HUES6 (cell line): Measurements from ENCODE around the gene GFER.

Experiments used
- H3K27ac ChIP-seq: 2 replicates; pipeline ENCODE4 v1.7.0; 2013; ENCODE audit warnings: low read depth, mild to moderate bottlenecking, low read length, inconsistent platforms
- H3K27me3 ChIP-seq: 2 replicates; pipeline ENCODE4 v1.6.1; 2013; ENCODE audit warnings: low read length; ENCODE audit not compliant: control insufficient read depth, insufficient read depth
- H3K36me3 ChIP-seq: 2 replicates; pipeline ENCODE4 v1.6.1; 2013; ENCODE audit warnings: low read length; ENCODE audit not compliant: control insufficient read depth, insufficient read depth
- H3K4me1 ChIP-seq: 2 replicates; pipeline ENCODE4 v1.6.1; 2013; ENCODE audit warnings: low read length; ENCODE audit not compliant: control insufficient read depth, insufficient read depth
- H3K4me3 ChIP-seq: 2 replicates; pipeline ENCODE4 v1.5.1; 2013; ENCODE audit warnings: low read depth, low read length
- H3K9ac ChIP-seq: one replicate; pipeline ENCODE4 v1.6.1; 2013; ENCODE audit warnings: mild to moderate bottlenecking, low read length
- H3K9me3 ChIP-seq: 2 replicates; pipeline ENCODE4 v1.6.1; 2013; ENCODE audit warnings: low read depth, low read length; ENCODE audit not compliant: control insufficient read depth, insufficient read depth

Gene GFER

GRCh38 chr16:1998360-1998835 is 14.4 kb downstream of the GFER start:
- H3K4me3 ChIP-seq: no peak overlapping the region
- H3K4me1 ChIP-seq: peaks cover under 1% of the 10 kb centered on the region; the same call in 1 of the 2 replicates
- no peaks in the 10 kb centered on the region for H3K27me3 ChIP-seq
- no peaks in the 10 kb centered on the region for H3K9me3 ChIP-seq
- H3K27ac ChIP-seq: no peak overlapping the region
- H3K9ac ChIP-seq: no peak overlapping the region
- peaks cover 73% of the 10 kb centered on the region for H3K36me3 ChIP-seq

GRCh38 chr16:1998852-1999801 is 15.1 kb downstream of the GFER start:
- Histone ChIP-seq H3K4me1 (peaks cover 6% of the 10 kb centered on the region), H3K4me3 (no peak overlapping the region), H3K27ac (no peak overlapping the region), H3K9me3 (no peaks in the 10 kb centered on the region), H3K36me3 (peaks cover 75% of the 10 kb centered on the region), H3K27me3 (no peaks in the 10 kb centered on the region), H3K9ac (no peak overlapping the region)

- no peak overlapping the region for H3K9ac ChIP-seq
- H3K36me3 ChIP-seq: peaks cover 75% of the 10 kb centered on the region
- H3K9me3 ChIP-seq: no peaks in the 10 kb centered on the region
- no peak overlapping the region for H3K4me3 ChIP-seq
- H3K27me3 ChIP-seq: no peaks in the 10 kb centered on the region
- peaks cover 14% of the 10 kb centered on the region for H3K4me1 ChIP-seq
- H3K27ac ChIP-seq: no peak overlapping the region
These were observed 16.0 kb downstream of the GFER start for GRCh38 chr16:1999866-2000514.

- H3K9me3 ChIP-seq: no peaks in the 10 kb centered on the region
- no peak overlapping the region for H3K9ac ChIP-seq
- H3K27ac ChIP-seq: no peak overlapping the region
- H3K36me3 ChIP-seq: peaks cover 70% of the 10 kb centered on the region
- no peak overlapping the region for H3K4me3 ChIP-seq
- no peaks in the 10 kb centered on the region for H3K27me3 ChIP-seq
- peaks cover 22% of the 10 kb centered on the region for H3K4me1 ChIP-seq
These were observed 17.0 kb downstream of the GFER start for GRCh38 chr16:2001035-2001434.

GRCh38 chr16:2001456-2002355 is 17.7 kb downstream of the GFER start:
- peaks cover 26% of the 10 kb centered on the region for H3K4me1 ChIP-seq
- no peaks in the 10 kb centered on the region for H3K27me3 ChIP-seq
- no peak overlapping the region for H3K4me3 ChIP-seq
- H3K36me3 ChIP-seq: peaks cover 70% of the 10 kb centered on the region
- H3K9ac ChIP-seq: no peak overlapping the region
- H3K27ac ChIP-seq: no peak overlapping the region
- H3K9me3 ChIP-seq: no peaks in the 10 kb centered on the region

- Histone ChIP-seq H3K4me1 (peaks cover 31% of the 10 kb centered on the region), H3K9ac (no peak overlapping the region), H3K4me3 (no peak overlapping the region), H3K9me3 (no peaks in the 10 kb centered on the region), H3K27me3 (no peaks in the 10 kb centered on the region), H3K36me3 (peaks cover 65% of the 10 kb centered on the region), H3K27ac (no peak overlapping the region)
These were observed 18.6 kb downstream of the GFER start for GRCh38 chr16:2002406-2003230.

GRCh38 chr16:2003231-2003826 is 19.3 kb downstream of the GFER start:
- no peaks in the 10 kb centered on the region for H3K27me3 ChIP-seq
- H3K9me3 ChIP-seq: no peaks in the 10 kb centered on the region
- H3K36me3 ChIP-seq: peaks cover 63% of the 10 kb centered on the region
- no peak overlapping the region for H3K4me3 ChIP-seq
- H3K27ac ChIP-seq: no peak overlapping the region
- peaks cover 37% of the 10 kb centered on the region for H3K4me1 ChIP-seq
- H3K9ac ChIP-seq: peak overlapping the region; percentile 23

- H3K4me1 ChIP-seq: peaks cover 42% of the 10 kb centered on the region
- no peaks in the 10 kb centered on the region for H3K9me3 ChIP-seq
- H3K27me3 ChIP-seq: no peaks in the 10 kb centered on the region
- H3K9ac ChIP-seq: peak overlapping the region; percentile 23
- H3K4me3 ChIP-seq: peak overlapping the region; percentile 23
- peaks cover 56% of the 10 kb centered on the region for H3K36me3 ChIP-seq
- no peak overlapping the region for H3K27ac ChIP-seq
These were observed 20.0 kb downstream of the GFER start for GRCh38 chr16:2003827-2004641.

- peaks cover 43% of the 10 kb centered on the region for H3K4me1 ChIP-seq
These were observed 21.0 kb downstream of the GFER start for GRCh38 chr16:2004795-2005517.

More at GRCh38 chr16:2004795-2005517, 21.0 kb downstream of the GFER start:
- peaks cover 47% of the 10 kb centered on the region for H3K36me3 ChIP-seq
- no peak overlapping the region for H3K27ac ChIP-seq
- H3K27me3 ChIP-seq: no peaks in the 10 kb centered on the region
- no peaks in the 10 kb centered on the region for H3K9me3 ChIP-seq
- H3K9ac ChIP-seq: peak overlapping the region; percentile 2
- H3K4me3 ChIP-seq: no peak overlapping the region
